Activated B cell treated with CpG ODN at 0.5 μM for 24 hours (primary cell): Measurements from ENCODE around the gene DST. TPM values are rescaled to one million over a fixed set of nuclear protein-coding genes. Genes with fewer than 3 reads are reported as not detected.

Experiments used
- ATAC-seq: fragments of 200-7000 bp; cut with Tn5 transposase; one replicate; pipeline ENCODE4 v1.10.0; 2021; ENCODE audit warnings: low read depth, mild to moderate bottlenecking, moderate library complexity
- CTCF ChIA-PET: fragments of 350-600 bp; sonication (Branson Sonifier 250); formaldehyde crosslinking; loops from one replicate; lab custom pipeline; 2021; ENCODE audit warnings: antibody characterized with exemption; lab: Charles Lee
- POLR2A ChIA-PET: fragments of 350-600 bp; sonication (Branson Sonifier 250); formaldehyde crosslinking; loops from one replicate; lab custom pipeline; 2021; ENCODE audit warnings: antibody characterized with exemption; lab: Charles Lee
- DNase-seq: peaks from one replicate; pipeline ENCODE4 v3.0.0; 2022
- H3K27ac Mint-ChIP-seq: one replicate; pipeline ENCODE4 v1.8.0; 2020; ENCODE audit warnings: mixed read lengths
- H3K27me3 Mint-ChIP-seq: one replicate; pipeline ENCODE4 v1.8.0; 2021; ENCODE audit warnings: mixed read lengths
- H3K36me3 Mint-ChIP-seq: one replicate; pipeline ENCODE4 v1.8.0; 2021; ENCODE audit warnings: low read depth, mixed read lengths
- H3K4me1 Mint-ChIP-seq: one replicate; pipeline ENCODE4 v1.8.0; 2021; ENCODE audit warnings: mixed read lengths
- H3K4me3 Mint-ChIP-seq: one replicate; pipeline ENCODE4 v1.8.0; 2020; ENCODE audit warnings: mild to moderate bottlenecking, mixed read lengths
- H3K9me3 Mint-ChIP-seq: one replicate; pipeline ENCODE4 v1.8.0; 2020; ENCODE audit warnings: mixed read lengths
- CTCF ChIP-seq: fragments of 200-600 bp; IDR thresholded peaks from one replicate; pipeline ENCODE4 v1.8.0; 2022; ENCODE audit warnings: antibody characterized with exemption, mild to moderate bottlenecking
- intact Hi-C: fragments of 100-400 bp; cut with micrococcal nuclease; formaldehyde crosslinking; loops from one replicate; pipeline ENCODE4 v1.15.1; 2024
- total RNA-seq: library from RNA; stranded (reverse); gene quantifications from 2 replicates; pipeline ENCODE4 v1.2.3, GENCODE V29; 2022

DST gene
- total RNA-seq, 1 donor from 2014 or later = 1.3 TPM

GRCh38 chr6:56486681-56487080 lies 156.0 kb downstream of the DST start:
- H3K9me3 Mint-ChIP-seq = no peaks in the 10 kb centered on the region
- H3K4me3 Mint-ChIP-seq = no peak overlapping the region
- no peak overlapping the region for H3K27ac Mint-ChIP-seq
- no peaks in the 10 kb centered on the region for H3K36me3 Mint-ChIP-seq
- H3K4me1 Mint-ChIP-seq = no peaks in the 10 kb centered on the region
- no peak for TF ChIP-seq CTCF
- intact Hi-C loops = no loop called here
- no peak for DNase-seq
- no peak for ATAC-seq
- H3K27me3 Mint-ChIP-seq = no peaks in the 10 kb centered on the region
- ChIA-PET POLR2A (no interaction called here), CTCF (no interaction called here)

GRCh38 chr6:56484669-56485068 lies 158.0 kb downstream of the DST start:
- ChIA-PET POLR2A (no interaction called here), CTCF (no interaction called here)
- no peak for TF ChIP-seq CTCF
- Mint-ChIP-seq H3K36me3 (no peaks in the 10 kb centered on the region), H3K27me3 (no peaks in the 10 kb centered on the region), H3K4me1 (no peaks in the 10 kb centered on the region), H3K9me3 (no peaks in the 10 kb centered on the region), H3K4me3 (no peak overlapping the region), H3K27ac (no peak overlapping the region)
- intact Hi-C loops = no loop called here
- DNase-seq = no peak
- ATAC-seq = no peak

- no peak overlapping the region for H3K27ac Mint-ChIP-seq
- DNase-seq (no peak), ATAC-seq (no peak)
- CTCF ChIA-PET = no interaction called here
- no peak overlapping the region for H3K4me3 Mint-ChIP-seq
- H3K36me3 Mint-ChIP-seq = no peaks in the 10 kb centered on the region
- no peaks in the 10 kb centered on the region for H3K27me3 Mint-ChIP-seq
- POLR2A ChIA-PET = no interaction called here
- TF ChIP-seq CTCF = no peak
- H3K4me1 Mint-ChIP-seq = no peaks in the 10 kb centered on the region
- H3K9me3 Mint-ChIP-seq = peaks cover 7% of the 10 kb centered on the region
- intact Hi-C loops = no loop called here
Observed at GRCh38 chr6:56483929-56484328, 158.8 kb downstream of the DST start.

GRCh38 chr6:56482525-56482924 lies 160.2 kb downstream of the DST start:
- H3K27me3 Mint-ChIP-seq = no peaks in the 10 kb centered on the region

GRCh38 chr6:56481957-56482356 lies 160.7 kb downstream of the DST start:
- no peak for ATAC-seq
- H3K4me1 Mint-ChIP-seq = no peaks in the 10 kb centered on the region
- H3K27me3 Mint-ChIP-seq = no peaks in the 10 kb centered on the region
- POLR2A ChIA-PET = no interaction called here
- DNase-seq = no peak
- peaks cover 9% of the 10 kb centered on the region for H3K9me3 Mint-ChIP-seq
- intact Hi-C loops = no loop called here
- no peak overlapping the region for H3K4me3 Mint-ChIP-seq
- TF ChIP-seq CTCF = no peak
- CTCF ChIA-PET = no interaction called here
- H3K27ac Mint-ChIP-seq = no peak overlapping the region
- H3K36me3 Mint-ChIP-seq = no peaks in the 10 kb centered on the region

More at GRCh38 chr6:56482525-56482924, 160.2 kb downstream of the DST start:
- ATAC-seq (no peak), DNase-seq (no peak)
- H3K4me1 Mint-ChIP-seq = no peaks in the 10 kb centered on the region
- no peaks in the 10 kb centered on the region for H3K36me3 Mint-ChIP-seq
- H3K27ac Mint-ChIP-seq = no peak overlapping the region
- peaks cover 9% of the 10 kb centered on the region for H3K9me3 Mint-ChIP-seq
- ChIA-PET CTCF (no interaction called here), POLR2A (no interaction called here)
- H3K4me3 Mint-ChIP-seq = no peak overlapping the region
- intact Hi-C loops = no loop called here
- TF ChIP-seq CTCF = no peak
